Measurements from ENCODE around the gene ABR. TPM values are rescaled to one million over a fixed set of nuclear protein-coding genes. Genes with fewer than 3 reads are reported as not detected.

ABR gene
- polyA plus RNA-seq, 2 of the 4 experiments (the other 2 are of a cell fraction) = 70.9 to 73.8 TPM

DNA sequence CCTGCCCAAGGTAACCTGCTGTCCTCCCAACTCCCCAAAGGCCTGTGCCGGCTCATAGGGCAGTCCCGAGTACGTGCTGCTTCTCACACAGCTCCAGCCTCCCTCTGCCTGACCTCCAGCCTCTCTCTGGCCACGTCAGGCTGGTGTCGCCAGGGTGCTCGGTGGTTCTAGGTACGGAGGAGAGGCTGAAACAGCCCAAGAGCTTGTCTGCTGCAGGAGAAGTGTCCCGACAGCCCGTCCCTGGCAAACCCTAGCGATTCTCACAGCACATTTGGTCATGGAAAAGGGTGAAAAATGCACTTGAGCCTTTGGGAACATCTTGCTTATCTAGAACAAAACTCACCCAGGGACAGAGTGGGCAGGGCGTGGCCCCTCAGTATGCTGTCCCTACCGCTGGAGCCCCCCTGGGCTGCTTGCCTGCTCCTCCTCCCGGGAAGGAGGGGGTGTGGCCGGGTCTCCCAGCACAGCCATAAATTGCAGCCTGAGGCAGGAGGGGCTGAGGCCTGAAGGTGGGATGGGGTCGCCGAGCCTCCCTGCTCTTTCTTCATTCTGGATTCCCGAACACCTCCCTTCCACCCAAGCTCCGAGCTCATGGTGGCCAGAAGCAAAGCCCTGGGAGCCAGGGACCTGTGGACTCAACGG lies 142.4 kb downstream of the ABR start (continued):
- TF ChIP-seq JUNB (IDR thresholded peaks at IDR 0.05) (no peak), CHD4 (IDR thresholded peaks at IDR 0.05; ENCODE audit: borderline replicate concordance) (no peak)
- TF ChIP-seq, protein P1, sequence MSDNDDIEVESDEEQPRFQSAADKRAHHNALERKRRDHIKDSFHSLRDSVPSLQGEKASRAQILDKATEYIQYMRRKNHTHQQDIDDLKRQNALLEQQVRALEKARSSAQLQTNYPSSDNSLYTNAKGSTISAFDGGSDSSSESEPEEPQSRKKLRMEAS (IDR thresholded peaks at IDR 0.05) = no peak

DNA sequence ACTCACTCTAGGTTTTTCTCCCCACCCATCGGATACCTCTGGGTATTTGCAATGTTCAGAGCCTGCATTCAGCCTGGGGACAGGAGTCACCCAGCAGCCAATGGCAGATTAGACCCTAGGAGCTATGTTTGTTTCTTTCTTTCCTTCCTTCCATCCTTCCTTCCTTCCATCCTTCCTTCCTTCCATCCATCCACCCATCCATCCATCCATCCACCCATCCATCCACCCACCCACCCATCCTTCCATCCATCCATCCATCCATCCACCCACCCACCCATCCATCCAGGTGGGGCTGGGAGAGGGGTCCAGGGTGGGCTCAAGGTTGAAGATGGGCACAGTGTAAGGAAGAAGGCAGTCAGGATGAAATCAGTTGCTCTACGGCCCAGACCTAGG lies 142.9 kb downstream of the ABR start:
- CTCF ChIA-PET = interaction anchor here (1.8 to 10.3 kb wide), 2 partner anchors 18 to 22 kb away, joined by 7 to 102 read pairs; no protein-coding TSS in a partner anchor

DNA sequence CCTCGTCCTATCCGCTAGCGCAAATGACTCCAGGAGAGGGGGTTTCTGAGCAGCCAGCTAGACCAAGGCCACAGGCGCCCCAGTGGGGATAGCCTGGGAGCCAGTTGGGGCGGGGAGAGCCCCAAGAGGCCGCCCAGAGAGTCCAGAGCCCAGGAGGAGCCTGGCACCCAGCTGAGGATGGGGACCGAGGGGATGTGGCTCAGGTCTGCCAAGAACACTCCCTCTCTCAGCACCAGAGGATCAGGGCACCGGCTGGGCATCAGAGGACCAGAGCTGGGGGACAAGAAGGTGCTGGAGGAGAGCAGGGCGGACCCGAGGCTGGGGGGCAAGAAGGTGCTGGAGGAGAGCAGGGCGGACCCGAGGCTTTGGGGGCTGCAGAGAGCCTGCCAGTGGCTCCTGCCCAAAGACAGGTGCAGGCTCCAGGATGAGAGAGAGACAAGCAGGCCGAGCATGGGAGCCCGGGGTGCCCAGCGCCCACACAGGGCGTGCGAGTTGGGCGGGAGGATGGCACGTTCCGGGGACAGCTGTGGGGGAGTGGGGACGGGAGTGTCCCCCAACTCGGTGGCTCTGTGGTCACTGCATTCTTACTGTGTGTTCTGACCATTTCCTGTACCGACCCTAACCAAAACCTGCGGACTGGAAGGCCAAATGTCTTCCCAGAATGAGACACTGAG lies 143.5 kb downstream of the ABR start:
- Histone ChIP-seq H3K4me2 (no peak overlapping the region), H3K9me3 (no peaks in the 10 kb centered on the region), H3K4me1 (no peaks in the 10 kb centered on the region), H3K4me3 (no peak overlapping the region), H3K27ac (no peak overlapping the region)
- DNase-seq (ENCODE audit: low read depth in 1 of 2, low spot score in 1 of 2) (no peak), ATAC-seq (peak in 1 of 2 experiments; percentile 12; a peak in 2 of 6 replicates), FAIRE-seq (no peak)
- WGBS (ENCODE audit: missing lambda C conversion rate) = 83% methylated on average over 24 of the region's 24 CpGs
- ChIA-PET POLR2A (no interaction called here), CTCF (interaction anchor here (0.6 to 10.3 kb wide), 4 partner anchors 19 to 22 kb away, joined by 3 to 102 read pairs (median 6); no protein-coding TSS in a partner anchor)
- no peak for TF ChIP-seq TP53 (CRISPR knock-in tag; IDR thresholded peaks at IDR 0.05)
- no peak for TF ChIP-seq HEYL (CRISPR knock-in tag; IDR thresholded peaks at IDR 0.05)
- no peak for TF ChIP-seq KDM5A (IDR thresholded peaks at IDR 0.05)
- TF ChIP-seq ZSCAN20 (CRISPR knock-in tag; IDR thresholded peaks at IDR 0.05) = no peak
- no peak for TF ChIP-seq SMC3 (IDR thresholded peaks at IDR 0.05)
- no peak for TF ChIP-seq EP300 (IDR thresholded peaks at IDR 0.05)
- TF ChIP-seq RARB (CRISPR knock-in tag; IDR thresholded peaks at IDR 0.05) = no peak
- no peak for TF ChIP-seq ZFP36 (IDR thresholded peaks at IDR 0.05; ENCODE audit: borderline replicate concordance, partially characterized antibody)
- TF ChIP-seq HOXA7 (CRISPR knock-in tag; IDR thresholded peaks at IDR 0.05) = no peak
- TF ChIP-seq, protein P2, sequence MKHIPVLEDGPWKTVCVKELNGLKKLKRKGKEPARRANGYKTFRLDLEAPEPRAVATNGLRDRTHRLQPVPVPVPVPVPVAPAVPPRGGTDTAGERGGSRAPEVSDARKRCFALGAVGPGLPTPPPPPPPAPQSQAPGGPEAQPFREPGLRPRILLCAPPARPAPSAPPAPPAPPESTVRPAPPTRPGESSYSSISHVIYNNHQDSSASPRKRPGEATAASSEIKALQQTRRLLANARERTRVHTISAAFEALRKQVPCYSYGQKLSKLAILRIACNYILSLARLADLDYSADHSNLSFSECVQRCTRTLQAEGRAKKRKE (CRISPR knock-in tag; IDR thresholded peaks at IDR 0.05; ENCODE audit: low read depth) = no peak
- TF ChIP-seq, protein P3, sequence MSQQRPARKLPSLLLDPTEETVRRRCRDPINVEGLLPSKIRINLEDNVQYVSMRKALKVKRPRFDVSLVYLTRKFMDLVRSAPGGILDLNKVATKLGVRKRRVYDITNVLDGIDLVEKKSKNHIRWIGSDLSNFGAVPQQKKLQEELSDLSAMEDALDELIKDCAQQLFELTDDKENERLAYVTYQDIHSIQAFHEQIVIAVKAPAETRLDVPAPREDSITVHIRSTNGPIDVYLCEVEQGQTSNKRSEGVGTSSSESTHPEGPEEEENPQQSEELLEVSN (IDR thresholded peaks at IDR 0.05; ENCODE audit: borderline replicate concordance, low read depth) = no peak

More for the DNA sequence above, 142.9 kb downstream of the ABR start:
- 94% methylated on average over 2 of the region's 2 CpGs for WGBS (ENCODE audit: missing lambda C conversion rate)
- no peak for DNase-seq (ENCODE audit: low read depth in 1 of 2, low spot score in 1 of 2)
- FAIRE-seq = no peak
- Histone ChIP-seq H3K9me3 (no peaks in the 10 kb centered on the region), H3K4me2 (no peak overlapping the region), H3K27ac (no peak overlapping the region), H3K4me3 (no peak overlapping the region), H3K4me1 (no peaks in the 10 kb centered on the region)
- TF ChIP-seq SREBF2 (IDR thresholded peaks at IDR 0.05) = no peak
- no peak for TF ChIP-seq MYC (IDR thresholded peaks at IDR 0.05; ENCODE audit: borderline replicate concordance, low read length)
- no peak for TF ChIP-seq EHF (CRISPR knock-in tag; IDR thresholded peaks at IDR 0.05)
- no peak for TF ChIP-seq CEBPB (IDR thresholded peaks at IDR 0.05)
- TF ChIP-seq RCOR1 (IDR thresholded peaks at IDR 0.05; ENCODE audit: low read depth, low read length) = no peak
- no peak for TF ChIP-seq KDM5A (IDR thresholded peaks at IDR 0.05)
- TF ChIP-seq ESRRA (IDR thresholded peaks at IDR 0.05; ENCODE audit: borderline replicate concordance, low read length) = no peak
- TF ChIP-seq, protein P4, sequence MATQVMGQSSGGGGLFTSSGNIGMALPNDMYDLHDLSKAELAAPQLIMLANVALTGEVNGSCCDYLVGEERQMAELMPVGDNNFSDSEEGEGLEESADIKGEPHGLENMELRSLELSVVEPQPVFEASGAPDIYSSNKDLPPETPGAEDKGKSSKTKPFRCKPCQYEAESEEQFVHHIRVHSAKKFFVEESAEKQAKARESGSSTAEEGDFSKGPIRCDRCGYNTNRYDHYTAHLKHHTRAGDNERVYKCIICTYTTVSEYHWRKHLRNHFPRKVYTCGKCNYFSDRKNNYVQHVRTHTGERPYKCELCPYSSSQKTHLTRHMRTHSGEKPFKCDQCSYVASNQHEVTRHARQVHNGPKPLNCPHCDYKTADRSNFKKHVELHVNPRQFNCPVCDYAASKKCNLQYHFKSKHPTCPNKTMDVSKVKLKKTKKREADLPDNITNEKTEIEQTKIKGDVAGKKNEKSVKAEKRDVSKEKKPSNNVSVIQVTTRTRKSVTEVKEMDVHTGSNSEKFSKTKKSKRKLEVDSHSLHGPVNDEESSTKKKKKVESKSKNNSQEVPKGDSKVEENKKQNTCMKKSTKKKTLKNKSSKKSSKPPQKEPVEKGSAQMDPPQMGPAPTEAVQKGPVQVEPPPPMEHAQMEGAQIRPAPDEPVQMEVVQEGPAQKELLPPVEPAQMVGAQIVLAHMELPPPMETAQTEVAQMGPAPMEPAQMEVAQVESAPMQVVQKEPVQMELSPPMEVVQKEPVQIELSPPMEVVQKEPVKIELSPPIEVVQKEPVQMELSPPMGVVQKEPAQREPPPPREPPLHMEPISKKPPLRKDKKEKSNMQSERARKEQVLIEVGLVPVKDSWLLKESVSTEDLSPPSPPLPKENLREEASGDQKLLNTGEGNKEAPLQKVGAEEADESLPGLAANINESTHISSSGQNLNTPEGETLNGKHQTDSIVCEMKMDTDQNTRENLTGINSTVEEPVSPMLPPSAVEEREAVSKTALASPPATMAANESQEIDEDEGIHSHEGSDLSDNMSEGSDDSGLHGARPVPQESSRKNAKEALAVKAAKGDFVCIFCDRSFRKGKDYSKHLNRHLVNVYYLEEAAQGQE (IDR thresholded peaks at IDR 0.05) = no peak
- no peak for TF ChIP-seq MAZ (IDR thresholded peaks at IDR 0.05; ENCODE audit: borderline replicate concordance, low read depth, low read length)
- TF ChIP-seq, protein P2 (CRISPR knock-in tag; IDR thresholded peaks at IDR 0.05; ENCODE audit: low read depth) = no peak
- TF ChIP-seq NR3C1 (IDR thresholded peaks at IDR 0.05) = no peak
- TF ChIP-seq SMC3 (IDR thresholded peaks at IDR 0.05) = no peak
- TF ChIP-seq, protein P5, sequence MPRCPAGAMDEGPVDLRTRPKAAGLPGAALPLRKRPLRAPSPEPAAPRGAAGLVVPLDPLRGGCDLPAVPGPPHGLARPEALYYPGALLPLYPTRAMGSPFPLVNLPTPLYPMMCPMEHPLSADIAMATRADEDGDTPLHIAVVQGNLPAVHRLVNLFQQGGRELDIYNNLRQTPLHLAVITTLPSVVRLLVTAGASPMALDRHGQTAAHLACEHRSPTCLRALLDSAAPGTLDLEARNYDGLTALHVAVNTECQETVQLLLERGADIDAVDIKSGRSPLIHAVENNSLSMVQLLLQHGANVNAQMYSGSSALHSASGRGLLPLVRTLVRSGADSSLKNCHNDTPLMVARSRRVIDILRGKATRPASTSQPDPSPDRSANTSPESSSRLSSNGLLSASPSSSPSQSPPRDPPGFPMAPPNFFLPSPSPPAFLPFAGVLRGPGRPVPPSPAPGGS (IDR thresholded peaks at IDR 0.05) = no peak
- TF ChIP-seq, protein P6, sequence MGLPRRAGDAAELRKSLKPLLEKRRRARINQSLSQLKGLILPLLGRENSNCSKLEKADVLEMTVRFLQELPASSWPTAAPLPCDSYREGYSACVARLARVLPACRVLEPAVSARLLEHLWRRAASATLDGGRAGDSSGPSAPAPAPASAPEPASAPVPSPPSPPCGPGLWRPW (IDR thresholded peaks at IDR 0.05) = no peak
- TF ChIP-seq KDM1A (IDR thresholded peaks at IDR 0.05; ENCODE audit: low read depth) = no peak
- no peak for TF ChIP-seq GATA3 (IDR thresholded peaks at IDR 0.05; ENCODE audit: borderline replicate concordance)
- no peak for TF ChIP-seq HOXB13 (CRISPR knock-in tag; IDR thresholded peaks at IDR 0.05; ENCODE audit: low read depth)
- TF ChIP-seq FOSB (CRISPR knock-in tag; IDR thresholded peaks at IDR 0.05) = no peak
- no peak for TF ChIP-seq PHF8 (IDR thresholded peaks at IDR 0.05; ENCODE audit: borderline replicate concordance, low read depth)
- POLR2A ChIA-PET = no interaction called here
- no peak; a peak in 1 of 6 replicates for ATAC-seq
